ENCODE results near the gene SUSD4.

DNA sequence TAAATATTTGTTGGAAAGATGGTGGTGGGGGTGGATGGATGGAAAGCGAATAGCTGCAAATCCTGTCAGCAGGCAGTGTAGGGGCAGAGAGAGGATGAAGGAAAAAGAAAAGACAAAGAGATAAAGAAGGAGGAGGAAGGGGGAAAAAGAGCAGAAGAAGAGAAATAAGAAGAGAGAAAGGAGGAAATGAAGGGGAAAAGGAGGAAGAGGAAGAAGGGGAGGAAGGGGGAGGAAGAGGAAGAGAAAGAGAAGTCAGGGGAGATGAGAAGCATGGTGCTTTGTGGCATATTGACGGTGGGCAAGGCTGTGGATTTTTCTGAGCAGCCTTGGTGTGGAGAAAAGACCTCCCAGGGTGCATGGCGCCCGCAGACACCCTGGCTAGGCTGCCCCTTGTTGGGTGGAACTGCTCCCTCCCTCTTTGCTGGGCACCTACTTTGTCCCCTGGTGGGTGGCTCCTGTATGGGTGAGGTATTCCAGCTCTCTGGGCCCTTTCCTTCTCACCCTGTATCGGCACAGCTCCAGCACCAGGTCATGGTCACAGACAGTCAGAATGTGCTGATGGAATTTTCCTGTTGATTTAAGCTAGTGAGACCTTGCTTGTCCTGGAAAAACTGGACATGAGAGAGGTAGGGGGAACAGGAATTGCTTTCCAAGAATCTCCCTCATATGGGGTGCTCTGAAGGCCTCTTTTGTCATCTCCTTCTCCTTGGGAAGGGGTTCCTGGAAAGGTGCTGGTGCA, 175.2 kb downstream of the SUSD4 start:
- TF ChIP-seq, protein P1, sequence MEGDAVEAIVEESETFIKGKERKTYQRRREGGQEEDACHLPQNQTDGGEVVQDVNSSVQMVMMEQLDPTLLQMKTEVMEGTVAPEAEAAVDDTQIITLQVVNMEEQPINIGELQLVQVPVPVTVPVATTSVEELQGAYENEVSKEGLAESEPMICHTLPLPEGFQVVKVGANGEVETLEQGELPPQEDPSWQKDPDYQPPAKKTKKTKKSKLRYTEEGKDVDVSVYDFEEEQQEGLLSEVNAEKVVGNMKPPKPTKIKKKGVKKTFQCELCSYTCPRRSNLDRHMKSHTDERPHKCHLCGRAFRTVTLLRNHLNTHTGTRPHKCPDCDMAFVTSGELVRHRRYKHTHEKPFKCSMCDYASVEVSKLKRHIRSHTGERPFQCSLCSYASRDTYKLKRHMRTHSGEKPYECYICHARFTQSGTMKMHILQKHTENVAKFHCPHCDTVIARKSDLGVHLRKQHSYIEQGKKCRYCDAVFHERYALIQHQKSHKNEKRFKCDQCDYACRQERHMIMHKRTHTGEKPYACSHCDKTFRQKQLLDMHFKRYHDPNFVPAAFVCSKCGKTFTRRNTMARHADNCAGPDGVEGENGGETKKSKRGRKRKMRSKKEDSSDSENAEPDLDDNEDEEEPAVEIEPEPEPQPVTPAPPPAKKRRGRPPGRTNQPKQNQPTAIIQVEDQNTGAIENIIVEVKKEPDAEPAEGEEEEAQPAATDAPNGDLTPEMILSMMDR (IDR thresholded peaks at IDR 0.05): no peak
- no peak for TF ChIP-seq POLR2A (IDR thresholded peaks at IDR 0.05)
- no peak for TF ChIP-seq POLR2AphosphoS5 (IDR thresholded peaks at IDR 0.05)

Measured in gastroesophageal sphincter (tissue), 3 donors.